Fibroblast of the aortic adventitia (primary cell): ENCODE data around the gene TUBB4B. TPM values are rescaled to one million over a fixed set of nuclear protein-coding genes. Genes with fewer than 3 reads are reported as not detected.

ENCODE experiments used
- DNase-seq: peaks from one replicate; pipeline ENCODE4 v3.0.0-alpha.2; 2010; ENCODE audit warnings: low read depth
- H3K4me3 ChIP-seq: 2 replicates; pipeline ENCODE4 v1.5.1; 2011; ENCODE audit warnings: low read depth, mild to moderate bottlenecking, control low read depth, low read length, moderate library complexity
- total RNA-seq: library from RNA; depleted of rRNA; stranded (reverse); fragments of >200 nt; gene quantifications from 2 replicates; pipeline ENCODE4 v1.2.3, GENCODE V29; 2012; ENCODE audit warnings: low replicate concordance
- TF ChIP-seq, protein P1 (sequence below): IDR thresholded peaks from 2 replicates; pipeline ENCODE4 v1.5.1; 2011; ENCODE audit warnings: mild to moderate bottlenecking, low read length, control low read depth, inconsistent platforms; ENCODE audit not compliant: insufficient read depth

TUBB4B gene
- total RNA-seq, 1 donor: 195 TPM

DNA sequence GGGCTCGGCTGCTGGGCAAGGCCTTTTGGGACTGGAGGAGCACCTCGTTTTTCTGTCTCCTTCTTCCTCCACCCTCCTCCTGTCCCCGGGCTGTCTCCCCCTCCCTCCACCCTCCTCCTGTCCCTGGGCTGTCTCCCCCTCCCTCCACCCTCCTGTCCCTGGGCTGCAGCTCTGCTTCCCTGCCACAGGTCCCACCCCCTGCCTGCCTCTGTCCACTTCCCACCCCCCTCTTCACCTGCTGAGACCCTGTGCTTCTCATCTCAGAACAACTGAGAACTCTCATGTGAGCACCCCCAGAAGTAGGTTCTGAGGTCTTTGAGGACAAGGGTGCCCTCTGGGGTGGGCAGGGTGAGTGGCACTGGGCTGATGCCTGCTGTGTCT, 30.6 kb downstream of the TUBB4B start:
- TF ChIP-seq, protein P1, sequence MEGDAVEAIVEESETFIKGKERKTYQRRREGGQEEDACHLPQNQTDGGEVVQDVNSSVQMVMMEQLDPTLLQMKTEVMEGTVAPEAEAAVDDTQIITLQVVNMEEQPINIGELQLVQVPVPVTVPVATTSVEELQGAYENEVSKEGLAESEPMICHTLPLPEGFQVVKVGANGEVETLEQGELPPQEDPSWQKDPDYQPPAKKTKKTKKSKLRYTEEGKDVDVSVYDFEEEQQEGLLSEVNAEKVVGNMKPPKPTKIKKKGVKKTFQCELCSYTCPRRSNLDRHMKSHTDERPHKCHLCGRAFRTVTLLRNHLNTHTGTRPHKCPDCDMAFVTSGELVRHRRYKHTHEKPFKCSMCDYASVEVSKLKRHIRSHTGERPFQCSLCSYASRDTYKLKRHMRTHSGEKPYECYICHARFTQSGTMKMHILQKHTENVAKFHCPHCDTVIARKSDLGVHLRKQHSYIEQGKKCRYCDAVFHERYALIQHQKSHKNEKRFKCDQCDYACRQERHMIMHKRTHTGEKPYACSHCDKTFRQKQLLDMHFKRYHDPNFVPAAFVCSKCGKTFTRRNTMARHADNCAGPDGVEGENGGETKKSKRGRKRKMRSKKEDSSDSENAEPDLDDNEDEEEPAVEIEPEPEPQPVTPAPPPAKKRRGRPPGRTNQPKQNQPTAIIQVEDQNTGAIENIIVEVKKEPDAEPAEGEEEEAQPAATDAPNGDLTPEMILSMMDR: no peak
- H3K4me3 ChIP-seq: no peak overlapping the region
- DNase-seq: no peak

DNA sequence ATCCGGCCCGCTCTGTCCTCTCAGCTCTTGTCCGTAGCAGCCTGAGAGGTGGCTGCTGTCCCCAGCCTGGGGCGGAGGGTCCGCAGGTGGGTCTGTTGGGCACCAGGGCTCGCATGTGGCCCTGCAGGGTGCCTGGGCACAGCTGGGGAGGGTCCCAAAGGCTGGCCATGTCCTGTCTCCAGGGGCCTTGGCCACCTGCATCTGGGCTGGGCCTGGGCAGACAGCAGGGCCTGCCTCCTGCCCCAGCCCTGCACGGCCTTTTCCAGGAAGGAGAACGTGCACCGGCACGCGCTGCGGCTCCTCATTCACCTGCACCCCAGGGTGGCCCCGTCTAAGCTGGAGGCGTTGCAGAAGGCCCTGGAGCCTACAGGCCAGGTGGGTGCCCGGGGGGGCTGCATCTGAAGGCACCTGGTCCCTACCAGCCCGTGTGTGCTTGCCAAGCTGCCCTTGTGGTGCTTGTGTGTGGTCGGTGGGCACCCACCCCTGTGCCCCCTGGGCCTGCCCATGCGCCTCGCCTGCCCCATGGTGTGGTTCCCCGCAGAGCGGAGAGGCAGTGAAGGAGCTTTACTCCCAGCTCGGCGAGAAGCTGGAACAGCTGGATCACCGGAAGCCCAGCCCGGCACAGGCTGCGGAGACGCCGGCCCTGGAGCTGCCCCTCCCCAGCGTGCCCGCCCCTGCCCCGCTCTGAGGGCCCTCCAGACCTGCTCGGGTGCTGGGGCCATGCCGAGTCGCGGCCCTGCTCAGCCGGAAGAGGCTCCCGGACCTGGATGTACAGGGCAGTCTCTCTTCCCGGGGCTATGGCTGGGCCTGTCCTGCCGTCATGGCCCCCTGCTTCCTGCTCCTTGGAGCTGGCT, 31.4 kb downstream of the TUBB4B start:
- DNase-seq: no peak
- no peak overlapping the region for H3K4me3 ChIP-seq
- TF ChIP-seq, protein P1: no peak

DNA sequence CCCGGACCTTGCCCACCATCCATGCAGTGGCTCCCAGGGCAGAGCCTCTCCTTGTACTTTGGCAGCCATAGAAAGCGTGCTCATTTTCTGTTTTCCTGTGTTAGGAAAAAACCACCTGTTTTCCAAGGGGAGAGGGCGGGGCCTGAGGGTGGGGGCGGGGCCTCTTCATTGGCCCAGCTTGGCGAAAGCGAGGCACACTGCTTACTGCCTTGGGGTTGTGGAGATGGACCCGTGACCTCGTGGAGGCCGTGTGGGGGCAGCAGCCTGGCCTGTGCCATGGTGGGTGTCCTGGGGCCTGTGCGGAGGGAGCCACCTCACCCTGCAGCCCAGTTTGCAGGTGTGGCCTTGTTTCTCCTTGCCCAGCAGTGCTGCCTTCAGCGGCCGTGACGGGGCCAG, 32.0 kb downstream of the TUBB4B start:
- TF ChIP-seq, protein P1: no peak
- no peak overlapping the region for H3K4me3 ChIP-seq
- no peak for DNase-seq

DNA sequence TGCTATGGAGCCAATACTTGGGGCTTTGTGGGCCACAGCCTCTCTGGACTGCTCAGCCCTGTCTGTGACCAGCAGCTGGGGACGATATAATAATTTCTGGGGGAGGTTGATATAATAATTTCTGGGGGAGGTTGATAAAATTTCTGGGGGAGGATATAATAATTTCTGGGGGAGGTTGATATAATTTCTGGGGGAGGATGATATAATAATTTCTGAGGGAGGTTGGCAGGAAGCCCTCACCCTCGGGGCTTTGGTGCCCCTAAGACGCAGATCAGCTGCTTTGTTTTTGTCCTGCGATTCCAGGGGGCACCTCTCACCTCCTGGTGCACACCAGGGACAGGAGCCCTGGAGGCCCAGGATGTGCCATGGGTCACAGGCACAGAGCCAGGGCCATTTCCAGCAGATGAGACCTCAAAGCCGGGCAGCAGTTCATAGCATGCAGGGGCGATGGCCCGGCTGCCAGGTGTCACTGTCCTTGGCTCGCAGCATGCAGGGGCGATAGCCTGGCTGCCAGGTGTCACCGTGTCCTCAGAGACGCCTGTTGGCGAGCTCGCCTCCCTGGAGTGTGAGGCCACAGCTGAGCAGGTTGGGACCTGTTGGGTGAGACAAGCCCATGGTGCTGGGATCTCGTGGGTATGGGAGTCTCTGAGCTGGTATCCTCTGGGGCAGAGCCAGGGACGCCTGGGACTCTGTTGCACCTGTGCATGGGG, 32.7 kb downstream of the TUBB4B start:
- H3K4me3 ChIP-seq: no peak overlapping the region
- TF ChIP-seq, protein P1: no peak
- no peak for DNase-seq

DNA sequence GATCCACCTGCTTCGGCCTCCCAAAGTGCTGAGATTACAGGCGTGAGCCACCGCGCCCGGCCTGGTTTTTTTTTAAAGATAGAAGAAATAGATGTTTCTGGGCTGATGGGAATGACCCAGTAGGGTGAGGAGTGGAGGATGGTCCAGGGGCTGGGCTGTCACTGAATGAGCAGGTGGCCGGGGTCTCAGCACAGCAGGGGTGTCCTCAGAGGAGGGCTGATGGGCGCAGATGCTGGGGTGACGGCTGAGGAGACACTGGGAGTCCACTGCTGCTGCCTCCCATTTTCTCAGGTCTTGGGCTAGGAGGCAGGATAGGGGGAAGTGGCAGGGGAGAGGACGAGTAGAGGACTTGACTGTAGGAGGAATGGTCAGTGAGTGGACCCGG, 34.1 kb downstream of the TUBB4B start:
- no peak overlapping the region for H3K4me3 ChIP-seq
- TF ChIP-seq, protein P1: no peak
- DNase-seq: no peak

DNA sequence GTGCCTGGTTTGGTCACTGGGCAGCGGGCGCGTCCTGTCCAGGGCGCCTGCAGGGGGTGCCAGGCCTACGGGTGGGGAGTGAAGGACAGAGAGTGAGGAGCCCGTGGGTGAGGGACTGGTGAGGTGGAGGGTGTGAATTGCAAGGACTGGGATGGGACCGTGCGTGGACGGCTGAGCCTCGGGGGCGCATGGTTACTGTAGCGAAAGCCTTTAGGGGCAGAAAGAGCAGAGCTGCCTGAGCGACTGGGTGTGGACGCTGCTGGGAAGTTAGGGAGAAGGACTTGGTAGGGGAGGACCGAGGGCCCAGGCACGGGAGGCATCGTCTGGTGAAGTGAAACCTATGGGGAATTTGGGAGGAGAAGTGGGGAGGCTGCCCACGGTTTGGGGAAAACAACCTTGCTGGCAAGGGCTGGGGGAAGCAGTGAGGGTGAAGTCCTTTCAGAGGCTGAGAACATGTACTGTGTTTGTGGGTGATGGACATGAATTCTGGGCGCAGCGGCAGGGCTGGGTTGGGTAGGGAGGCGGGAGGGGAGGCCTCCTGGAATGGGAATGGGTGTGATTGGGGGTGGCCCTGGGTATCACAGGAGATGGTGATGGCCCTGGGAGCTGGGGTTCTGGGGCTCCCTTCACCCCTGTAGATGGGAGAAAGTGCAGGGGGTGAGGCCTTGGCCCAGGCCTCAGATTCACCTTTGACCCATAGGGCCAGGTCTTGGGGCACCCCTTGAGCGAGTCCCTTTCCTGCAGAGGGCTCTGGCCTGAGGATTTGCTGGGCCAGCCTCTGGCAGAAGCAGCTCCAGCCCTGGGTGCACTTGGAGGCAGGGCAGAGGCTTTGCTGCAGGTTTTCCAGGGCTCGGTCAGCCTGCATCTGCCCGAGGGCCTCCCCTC, 34.7 kb downstream of the TUBB4B start:
- DNase-seq: no peak
- TF ChIP-seq, protein P1: no peak
- H3K4me3 ChIP-seq: no peak overlapping the region
